Osteocyte (in vitro differentiated cells): Measurements from ENCODE around the gene GALR2. TPM values are rescaled to one million over a fixed set of nuclear protein-coding genes. Genes with fewer than 3 reads are reported as not detected.
A peak's percentile ranks its signal among the peaks of the same experiment; 100 is the strongest.

Source experiments
- DNase-seq: peaks from one replicate; pipeline ENCODE4 v3.0.0; 2021; ENCODE audit warnings: mixed read lengths; ENCODE audit not compliant: unreplicated experiment; ENCODE audit errors: extremely low spot score
- H3K27ac Mint-ChIP-seq: one replicate; pipeline ENCODE4 v1.8.0; 2021; ENCODE audit warnings: mild to moderate bottlenecking, mixed read lengths; ENCODE audit not compliant: unreplicated experiment
- H3K27me3 Mint-ChIP-seq: one replicate; pipeline ENCODE4 v1.8.0; 2021; ENCODE audit warnings: mixed read lengths; ENCODE audit not compliant: unreplicated experiment
- H3K36me3 Mint-ChIP-seq: one replicate; pipeline ENCODE4 v1.8.0; 2021; ENCODE audit warnings: mixed read lengths; ENCODE audit not compliant: unreplicated experiment
- H3K4me1 Mint-ChIP-seq: one replicate; pipeline ENCODE4 v1.8.0; 2021; ENCODE audit warnings: mixed read lengths; ENCODE audit not compliant: unreplicated experiment
- H3K4me3 Mint-ChIP-seq: one replicate; pipeline ENCODE4 v1.8.0; 2021; ENCODE audit warnings: mild to moderate bottlenecking, moderate library complexity, mixed read lengths; ENCODE audit not compliant: unreplicated experiment
- H3K9me3 Mint-ChIP-seq: one replicate; pipeline ENCODE4 v1.8.0; 2021; ENCODE audit warnings: mixed read lengths; ENCODE audit not compliant: unreplicated experiment
- CTCF ChIP-seq: fragments of 200-600 bp; sonication (generic); IDR thresholded peaks from 2 replicates; pipeline ENCODE4 v1.5.0; 2021; ENCODE audit warnings: antibody characterized with exemption, mild to moderate bottlenecking, moderate library complexity
- total RNA-seq: library from RNA; stranded (reverse); gene quantifications from 2 replicates; pipeline ENCODE4 v1.2.1, GENCODE V29; 2021

The GALR2 gene
- total RNA-seq, 1 donor from 2014 or later, result not detected

DNA sequence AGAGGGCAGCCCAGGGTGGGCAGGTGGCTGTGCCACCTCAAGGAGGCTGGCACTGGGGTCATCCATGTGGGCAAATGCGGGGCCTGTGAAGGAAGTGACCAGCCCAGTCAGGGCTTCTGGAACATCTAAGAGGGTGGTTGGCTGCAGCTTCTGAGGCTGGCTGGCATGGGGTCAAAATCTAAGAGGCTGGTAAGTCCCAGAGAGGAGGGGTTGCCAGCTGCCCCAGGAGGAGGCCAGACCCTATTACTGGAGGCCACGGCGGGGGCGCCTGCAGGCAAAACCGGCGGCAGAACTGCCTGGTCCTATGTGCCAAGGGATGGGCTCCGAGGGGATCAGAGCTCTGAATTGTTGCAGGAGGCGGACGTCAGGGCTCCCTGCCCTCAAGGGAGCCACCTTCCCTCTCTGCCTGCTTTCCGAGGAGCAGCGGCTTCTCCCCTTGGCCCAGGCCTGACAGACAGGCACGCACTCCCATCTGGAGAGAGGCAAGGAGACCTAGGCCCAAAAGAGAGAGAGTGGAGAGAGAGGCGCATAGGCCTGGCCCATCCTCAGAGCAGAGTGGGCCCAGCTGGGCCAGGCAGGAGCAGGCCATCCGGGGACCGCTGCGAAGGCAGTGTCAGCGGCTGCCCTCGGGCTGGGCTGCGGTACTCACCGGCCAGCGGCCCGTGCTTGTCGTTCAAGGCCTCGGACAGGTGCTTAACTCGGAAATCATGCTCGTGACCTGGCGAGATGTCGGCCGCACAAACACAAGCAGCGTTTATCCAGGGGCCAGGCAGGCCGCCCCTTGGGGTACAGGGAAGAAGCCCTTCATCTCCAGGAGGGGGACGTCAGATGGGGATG, 15.3 kb downstream of the GALR2 start:
- peak; percentile 85 for DNase-seq
- no peaks in the 10 kb centered on the region for H3K4me1 Mint-ChIP-seq
- no peak overlapping the region for H3K27ac Mint-ChIP-seq

DNA sequence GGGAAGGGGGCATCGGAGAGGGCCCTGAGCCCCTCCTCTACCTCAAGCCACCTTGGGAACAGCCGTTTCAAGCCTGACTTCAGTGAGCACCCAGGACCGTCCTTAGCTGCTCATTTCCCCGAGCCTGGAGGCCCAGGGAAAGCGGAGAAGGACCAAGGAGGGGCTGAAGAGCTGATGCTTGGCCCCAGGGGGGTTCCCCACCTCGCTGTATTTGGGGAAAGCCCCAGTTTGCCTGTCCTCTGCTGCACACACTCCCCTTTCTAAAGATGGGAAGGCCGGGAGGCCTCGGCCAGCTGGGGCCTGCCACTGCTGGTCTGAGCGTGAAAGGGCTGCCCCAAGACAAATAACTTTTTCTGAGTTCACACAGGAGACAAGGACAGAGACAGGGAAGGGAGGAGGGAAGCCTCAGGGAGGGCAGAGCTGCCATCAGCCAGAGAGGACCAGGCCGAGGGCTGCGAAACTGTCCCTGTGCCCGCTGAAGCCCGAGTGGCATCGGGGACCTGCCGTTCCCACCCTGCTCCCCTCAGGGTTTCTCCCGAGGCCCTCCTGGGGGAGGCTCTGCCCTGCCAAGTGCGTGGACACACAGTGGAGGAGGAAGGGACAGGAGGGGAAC, 16.0 kb downstream of the GALR2 start:
- no peak for TF ChIP-seq CTCF
- Mint-ChIP-seq H3K9me3 (no peaks in the 10 kb centered on the region), H3K4me1 (no peaks in the 10 kb centered on the region), H3K4me3 (no peak overlapping the region), H3K27ac (no peak overlapping the region), H3K36me3 (peaks cover 36% of the 10 kb centered on the region), H3K27me3 (no peaks in the 10 kb centered on the region)
- DNase-seq, result no peak

More for the DNA sequence above, 15.3 kb downstream of the GALR2 start:
- TF ChIP-seq CTCF, result no peak
- no peaks in the 10 kb centered on the region for H3K9me3 Mint-ChIP-seq
- no peaks in the 10 kb centered on the region for H3K27me3 Mint-ChIP-seq
- no peak overlapping the region for H3K4me3 Mint-ChIP-seq
- H3K36me3 Mint-ChIP-seq, result peaks cover 36% of the 10 kb centered on the region

GRCh38 chr17:76091526-76092286, 17.1 kb downstream of the GALR2 start:
- peaks cover 37% of the 10 kb centered on the region for H3K36me3 Mint-ChIP-seq
- no peak for DNase-seq

GRCh38 chr17:76092526-76093413, 18.2 kb downstream of the GALR2 start:
- H3K9me3 Mint-ChIP-seq, result no peaks in the 10 kb centered on the region
- no peak overlapping the region for H3K4me3 Mint-ChIP-seq
- no peak for DNase-seq
- no peaks in the 10 kb centered on the region for H3K27me3 Mint-ChIP-seq
- no peak for TF ChIP-seq CTCF
- H3K27ac Mint-ChIP-seq, result no peak overlapping the region
- peaks cover 2% of the 10 kb centered on the region for H3K4me1 Mint-ChIP-seq
- H3K36me3 Mint-ChIP-seq, result peaks cover 43% of the 10 kb centered on the region

More at GRCh38 chr17:76091526-76092286, 17.1 kb downstream of the GALR2 start:
- Mint-ChIP-seq H3K27me3 (no peaks in the 10 kb centered on the region), H3K4me3 (no peak overlapping the region), H3K9me3 (no peaks in the 10 kb centered on the region), H3K4me1 (peaks cover 2% of the 10 kb centered on the region), H3K27ac (no peak overlapping the region)
- no peak for TF ChIP-seq CTCF
